ENCODE data around the gene ZNF174. TPM values are rescaled to one million over a fixed set of nuclear protein-coding genes. Genes with fewer than 3 reads are reported as not detected.
A peak's percentile ranks its signal among the peaks of the same experiment; 100 is the strongest.

ZNF174 gene
- total RNA-seq (2021; fragmentation: NEBNext Ultra II Directional; extraction: Animal tissue kit (Norgen Biotek cat#: 25700)): 12.2 and 12.7 TPM in 2 replicates
- 9.1 and 10.9 TPM in 2 replicates for polyA plus RNA-seq (2011; rRNA removed)
- 13.0 TPM for polyA plus RNA-seq (2011; cell fraction: cytosol; rRNA removed)
- polyA plus RNA-seq (2011; cell fraction: nucleus; rRNA removed): 12.6 TPM
- 8.4 to 11.7 TPM (median 10.8 TPM) in 4 replicates for polyA plus RNA-seq (2012, experiment 1 of 2)
- 8.6 TPM for polyA plus RNA-seq (2012, experiment 2 of 2)
- polyA plus RNA-seq (2013, experiment 1 of 2): 12.2 TPM
- polyA plus RNA-seq (2013, experiment 2 of 2): 11.6 TPM
- 8.5 and 9.8 TPM in 2 replicates for polyA minus RNA-seq (2011; rRNA and poly(A)+ RNA removed)
- 5.7 TPM for polyA minus RNA-seq (2011; cell fraction: cytosol; rRNA and poly(A)+ RNA removed)
- 15.9 TPM for polyA minus RNA-seq (2011; cell fraction: nucleus; rRNA and poly(A)+ RNA removed)
- long read RNA-seq, experiment 1, transcript ZNF174-202 (3 exons, 1,557 nt): major isoform, 5 of 17 reads
- long read RNA-seq, experiment 1, partial matches to known transcripts: 6 of 17 reads
- long read RNA-seq, experiment 1, other reads (novel, unspliced or antisense): 2 of 17 reads
- long read RNA-seq, experiment 2, partial matches to known transcripts: 0 of 3 reads
- long read RNA-seq, experiment 2, other reads (novel, unspliced or antisense): 0 of 3 reads

DNA sequence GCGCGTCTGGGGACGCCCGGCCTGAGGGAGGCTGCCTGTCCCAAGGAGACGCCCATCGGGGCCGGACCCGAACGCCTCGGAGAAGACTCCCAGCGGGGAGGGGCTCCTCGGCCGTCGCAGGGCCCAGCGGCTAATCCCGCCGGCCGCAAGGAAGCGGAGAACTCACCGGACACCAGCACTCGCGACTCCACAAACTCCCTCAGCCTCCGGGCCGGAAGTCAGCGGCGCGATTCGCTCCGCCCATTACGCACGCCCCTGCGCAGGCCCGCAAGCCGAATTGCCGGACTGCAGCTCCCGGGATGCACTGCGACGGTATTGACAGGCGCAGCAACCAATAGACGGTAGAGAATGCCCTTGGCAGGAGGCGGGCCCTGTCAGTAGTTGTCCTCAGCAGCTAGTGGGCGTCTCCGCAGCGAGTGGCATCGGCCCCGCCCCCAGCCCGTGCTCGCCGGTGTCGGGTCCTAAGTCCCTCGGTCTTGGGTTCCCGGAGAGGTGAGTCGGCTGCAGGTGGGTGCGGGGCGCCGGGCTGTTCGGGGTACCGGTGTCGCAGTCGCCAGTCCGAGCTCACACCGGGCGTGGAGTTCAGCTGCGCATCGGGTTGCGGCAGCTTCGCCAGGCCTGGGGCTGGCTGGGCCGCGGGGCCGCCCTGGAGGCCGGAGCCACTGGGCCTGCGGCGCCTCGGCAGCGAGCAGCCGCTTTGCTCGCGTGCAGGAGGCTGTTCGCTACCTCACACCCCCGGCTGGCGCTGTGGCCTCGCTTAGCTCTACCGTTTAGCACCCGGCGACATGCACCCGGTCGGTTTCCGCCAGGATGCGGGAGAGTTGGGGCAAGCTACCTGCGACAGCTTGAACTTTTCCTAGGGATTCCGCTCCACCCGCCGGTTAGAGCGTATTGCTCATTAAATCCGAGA lies at the start of gene ZNF174, which contains the start of gene ZSCAN32:
Gene ZNF174 (plus strand): TSS at position 437 of the 910 bp plus-strand sequence. CDS start 790 bp downstream, outside the sequence.
Gene ZSCAN32 (minus strand): TSS at position 226 of the 910 bp plus-strand sequence. CDS start 3,447 bp downstream, outside the sequence.
- H3K9ac ChIP-seq (replicated peaks in 1 of 4; ENCODE audit: extremely low read depth in 1 of 4, low read depth in 3 of 4, low read length in 3 of 4): peak within 1 kb of the TSS; percentile 75 to 85 (median 78)
- H4K91ac ChIP-seq (replicated peaks; ENCODE audit: insufficient read length, low read length): peak within 1 kb of the TSS; percentile 79
- peak; percentile 99 for DNase-seq (ENCODE audit: low read depth in 1 of 2, low spot score in 2 of 2)
- no peaks in the 10 kb centered on the region for H4K20me1 ChIP-seq (replicated peaks in 1 of 2; ENCODE audit: control insufficient read depth in 1 of 2, insufficient read depth in 2 of 2, low read length in 2 of 2)
- peak within 1 kb of the TSS; percentile 53; the same call in 1 of the 2 replicates for H4K8ac ChIP-seq (ENCODE audit: extremely low read depth, insufficient read depth, low read length)
- H3K4me1 ChIP-seq (replicated peaks in 1 of 4; ENCODE audit: control insufficient read depth in 3 of 4, insufficient read depth in 4 of 4, low read length in 3 of 4): peaks cover 0 to 2% (median 0%) of the 10 kb centered on the region in 4 experiments; a peak in 2 of 7 replicates
- H3K4me2 ChIP-seq (ENCODE audit: insufficient read depth in 1 of 2, low read depth in 2 of 2, low read length in 2 of 2): peak within 1 kb of the TSS; percentile 83 to 93
- H3K23ac ChIP-seq (ENCODE audit: insufficient read length): no peak within 1 kb of the TSS
- peak within 1 kb of the TSS; percentile 52; the same call in 1 of the 2 replicates for H2BK5ac ChIP-seq (ENCODE audit: low read depth, low read length)
- peaks cover 14 to 23% of the 10 kb centered on the region in 2 experiments; a peak in 3 of 4 replicates for H3K9me3 ChIP-seq (ENCODE audit: insufficient read depth in 2 of 2, low read depth in 1 of 2, low read length in 1 of 2)
- CTCF ChIA-PET (ENCODE audit: partially characterized antibody): interaction anchor here (0.5 to 1.3 kb wide), 5 partner anchors 17 to 134 kb away, joined by 3 to 5 read pairs (median 3); no protein-coding TSS in a partner anchor
- H2BK12ac ChIP-seq (ENCODE audit: low read depth, low read length): no peak within 1 kb of the TSS
- no peak within 1 kb of the TSS for H3K27ac ChIP-seq (ENCODE audit: low read depth, low read length)
- H3K23me2 ChIP-seq (ENCODE audit: low read depth, low read length): peaks cover 9% of the 10 kb centered on the region
- H2AK5ac ChIP-seq (ENCODE audit: low read depth, low read length): no peak within 1 kb of the TSS
- no peak within 1 kb of the TSS for H3K56ac ChIP-seq (replicated peaks; ENCODE audit: insufficient read length, low read depth, low read length)
- peak within 1 kb of the TSS; percentile 86 to 89 (median 87) for H3K4me3 ChIP-seq (ENCODE audit: extremely low read depth in 1 of 4, insufficient read depth in 2 of 4, low read depth in 3 of 4, low read length in 4 of 4)
- no peak within 1 kb of the TSS for H4K5ac ChIP-seq (ENCODE audit: insufficient read length, low read depth, low read length)
- peaks cover 6 to 41% (median 30%) of the 10 kb centered on the region in 4 experiments; a peak in 7 of 8 replicates for H3K36me3 ChIP-seq (ENCODE audit: control insufficient read depth in 2 of 4, insufficient read depth in 4 of 4, low read length in 3 of 4)
- 1% methylated on average over 89 of the region's 95 CpGs; no CpG with 5 or more reads in 1 of the 2 experiments for WGBS, 2 experiments (ENCODE audit: extremely low coverage in 1 of 2, insufficient coverage in 1 of 2, insufficient read length in 1 of 2, insufficient replicate concordance in 2 of 2, low coverage in 1 of 2, low lambda C conversion rate in 2 of 2, missing lambda C conversion rate in 1 of 2)
- no peak within 1 kb of the TSS for H2BK120ac ChIP-seq (replicated peaks; ENCODE audit: low read depth, low read length)
- H3K27me3 ChIP-seq (replicated peaks in 1 of 4; ENCODE audit: control insufficient read depth in 3 of 4, extremely low read depth in 1 of 4, insufficient read depth in 3 of 4, low read length in 3 of 4): no peaks in the 10 kb centered on the region
- POLR2A ChIA-PET (ENCODE audit: partially characterized antibody): interaction anchor here (0.7 to 3.1 kb wide), 11 partner anchors 9 to 166 kb away, joined by 3 to 14 read pairs (median 3); partner anchors contain the start of genes NAA60, ZNF200 and ZNF597
- peaks cover 2% of the 10 kb centered on the region for H3K79me1 ChIP-seq (ENCODE audit: low read depth, low read length)
- peak within 1 kb of the TSS; percentile 55 for H2AFZ ChIP-seq (ENCODE audit: low read length)
- H3K79me2 ChIP-seq (ENCODE audit: control insufficient read depth in 1 of 2, insufficient read depth in 2 of 2, low read length in 2 of 2): peaks cover 0 to 23% of the 10 kb centered on the region in 2 experiments; a peak in 2 of 4 replicates
- H2BK15ac ChIP-seq (ENCODE audit: low read length): no peak within 1 kb of the TSS
- H2BK20ac ChIP-seq (ENCODE audit: low read length): no peak within 1 kb of the TSS
- FAIRE-seq: no peak
- peak within 1 kb of the TSS; percentile 89 for H3K18ac ChIP-seq (ENCODE audit: extremely low read depth, low read length)
- H3K14ac ChIP-seq (ENCODE audit: insufficient read length): no peak within 1 kb of the TSS
- peak within 1 kb of the TSS; percentile 97 for H3K4ac ChIP-seq (replicated peaks; ENCODE audit: insufficient read length, low read depth, low read length)
- TF ChIP-seq ASH2L (IDR thresholded peaks at IDR 0.05; ENCODE audit: low read length) (peak; percentile 95), EZH2 (IDR thresholded peaks at IDR 0.05; ENCODE audit: low read depth, low read length, severe bottlenecking) (no peak), GABPA (IDR thresholded peaks at IDR 0.05; ENCODE audit: borderline replicate concordance, insufficient read depth, low read length) (0 out of 2 replicates have a peak, but pooled peaks have one; percentile 35), EP300 (IDR thresholded peaks at IDR 0.05; ENCODE audit: borderline replicate concordance in 1 of 2, low read depth in 2 of 2, low read length in 2 of 2) (no peak), BACH1 (IDR thresholded peaks at IDR 0.05; ENCODE audit: low read length) (no peak), CEBPB (IDR thresholded peaks at IDR 0.05; ENCODE audit: low read depth, low read length) (no peak), CHD1 (IDR thresholded peaks at IDR 0.05; ENCODE audit: low read depth, low read length) (no peak)

All from H1 (cell line).